Activated naive CD8-positive, alpha-beta T cell treated with anti-CD3 and anti-CD28 coated beads, Interleukin-2, amount 10 ng/mL, durations not matched to agents 7 days and 5 days (primary cell): ENCODE data around the gene STX11. TPM values are rescaled to one million over a fixed set of nuclear protein-coding genes. Genes with fewer than 3 reads are reported as not detected.

Source experiments
- ATAC-seq: fragments of 150-1000 bp; cut with Tn5 transposase; one replicate; pipeline ENCODE4 v1.10.0; 2021; ENCODE audit warnings: low read depth, moderate library complexity
- POLR2A ChIA-PET: fragments of 350-600 bp; sonication (Branson Sonifier 250); formaldehyde crosslinking; loops from one replicate; lab custom pipeline; 2021; ENCODE audit warnings: antibody characterized with exemption; lab: Charles Lee
- DNase-seq: peaks from one replicate; pipeline ENCODE4 v3.0.0; 2021
- H3K27ac Mint-ChIP-seq: one replicate; pipeline ENCODE4 v1.8.0; 2022; ENCODE audit warnings: mild to moderate bottlenecking, mixed read lengths
- H3K27me3 Mint-ChIP-seq: one replicate; pipeline ENCODE4 v1.8.0; 2022; ENCODE audit warnings: mild to moderate bottlenecking, moderate library complexity, mixed read lengths
- H3K36me3 Mint-ChIP-seq: one replicate; pipeline ENCODE4 v1.8.0; 2021; ENCODE audit warnings: mild to moderate bottlenecking, mixed read lengths
- H3K4me1 Mint-ChIP-seq: one replicate; pipeline ENCODE4 v1.8.0; 2021; ENCODE audit warnings: mixed read lengths
- H3K4me3 Mint-ChIP-seq: one replicate; pipeline ENCODE4 v1.8.0; 2022; ENCODE audit warnings: mild to moderate bottlenecking, moderate library complexity, mixed read lengths
- H3K9me3 Mint-ChIP-seq: one replicate; pipeline ENCODE4 v1.8.0; 2021; ENCODE audit warnings: mixed read lengths
- total RNA-seq, 2 experiments: library from RNA; stranded (reverse); gene quantifications; one replicate each; pipeline ENCODE4 v1.2.3, GENCODE V29; 2021

The STX11 gene
- total RNA-seq, 2 experiments from 2014 or later: 11.1 to 11.2 TPM

DNA sequence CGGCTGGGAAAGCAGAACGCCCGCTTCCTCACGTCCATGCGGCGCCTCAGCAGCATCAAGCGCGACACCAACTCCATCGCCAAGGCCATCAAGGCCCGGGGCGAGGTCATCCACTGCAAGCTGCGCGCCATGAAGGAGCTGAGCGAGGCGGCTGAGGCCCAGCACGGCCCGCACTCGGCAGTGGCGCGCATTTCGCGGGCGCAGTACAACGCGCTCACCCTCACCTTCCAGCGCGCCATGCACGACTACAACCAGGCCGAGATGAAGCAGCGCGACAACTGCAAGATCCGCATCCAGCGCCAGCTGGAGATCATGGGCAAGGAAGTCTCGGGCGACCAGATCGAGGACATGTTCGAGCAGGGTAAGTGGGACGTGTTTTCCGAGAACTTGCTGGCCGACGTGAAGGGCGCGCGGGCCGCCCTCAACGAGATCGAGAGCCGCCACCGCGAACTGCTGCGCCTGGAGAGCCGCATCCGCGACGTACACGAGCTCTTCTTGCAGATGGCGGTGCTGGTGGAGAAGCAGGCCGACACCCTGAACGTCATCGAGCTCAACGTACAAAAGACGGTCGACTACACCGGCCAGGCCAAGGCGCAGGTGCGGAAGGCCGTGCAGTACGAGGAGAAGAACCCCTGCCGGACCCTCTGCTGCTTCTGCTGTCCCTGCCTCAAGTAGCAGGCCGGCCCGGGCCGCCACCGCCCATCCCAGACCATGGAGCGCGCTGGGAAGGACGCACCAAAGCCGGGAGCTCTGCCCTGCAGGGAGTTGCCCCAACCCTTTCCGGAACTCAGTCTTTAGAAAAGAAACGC, 36.7 kb downstream of the STX11 start:
- H3K9me3 Mint-ChIP-seq: peaks cover 3% of the 10 kb centered on the region
- peaks cover 9% of the 10 kb centered on the region for H3K4me1 Mint-ChIP-seq
- POLR2A ChIA-PET: no interaction called here
- peaks cover 39% of the 10 kb centered on the region for H3K36me3 Mint-ChIP-seq
- no peak overlapping the region for H3K4me3 Mint-ChIP-seq
- H3K27ac Mint-ChIP-seq: no peak overlapping the region
- ATAC-seq: no peak
- DNase-seq: no peak
- H3K27me3 Mint-ChIP-seq: no peaks in the 10 kb centered on the region

DNA sequence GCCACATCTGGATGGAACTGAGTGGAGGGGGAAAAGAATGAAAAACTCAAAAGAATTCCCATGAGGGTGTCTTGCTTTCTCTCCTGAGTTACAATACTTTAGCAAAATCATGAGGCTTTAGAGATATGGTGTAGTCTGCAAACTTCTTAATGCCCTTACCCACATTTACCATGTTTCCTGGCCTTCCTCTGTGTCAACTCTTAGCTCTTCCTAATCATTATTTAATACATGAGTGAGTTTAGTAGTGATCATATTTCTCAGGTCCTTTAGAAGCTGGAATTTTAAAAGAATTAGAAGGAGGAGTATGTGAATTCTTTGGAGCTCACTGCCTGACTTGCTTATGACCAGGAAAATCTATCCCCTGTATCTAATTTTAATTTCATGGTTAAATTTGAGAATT, 39.0 kb downstream of the STX11 start:
- POLR2A ChIA-PET: no interaction called here
- H3K9me3 Mint-ChIP-seq: peaks cover 5% of the 10 kb centered on the region
- H3K4me1 Mint-ChIP-seq: no peaks in the 10 kb centered on the region
- ATAC-seq: no peak
- H3K36me3 Mint-ChIP-seq: peaks cover 38% of the 10 kb centered on the region
- DNase-seq: no peak
- no peaks in the 10 kb centered on the region for H3K27me3 Mint-ChIP-seq
- no peak overlapping the region for H3K27ac Mint-ChIP-seq
- H3K4me3 Mint-ChIP-seq: no peak overlapping the region

DNA sequence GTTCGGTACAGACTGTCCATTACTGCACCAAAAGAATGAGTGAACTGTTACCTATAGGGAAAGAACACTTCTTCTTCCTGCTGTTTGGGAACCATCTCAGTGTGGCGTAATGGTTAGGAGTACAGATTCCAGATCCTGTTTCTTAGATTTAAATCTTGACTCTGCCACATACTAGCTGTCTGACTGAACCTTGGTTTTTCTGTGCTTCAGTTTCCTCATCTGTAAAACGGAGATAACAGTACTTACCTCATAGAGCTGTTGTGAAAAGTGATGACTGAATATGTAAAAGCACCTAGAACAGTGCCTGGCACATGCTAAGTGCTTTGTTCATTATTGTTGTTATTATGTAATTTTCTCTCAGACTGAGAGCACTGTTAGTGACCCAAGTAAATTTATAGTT, 39.8 kb downstream of the STX11 start:
- Mint-ChIP-seq H3K4me1 (no peaks in the 10 kb centered on the region), H3K27ac (no peak overlapping the region), H3K9me3 (peaks cover 5% of the 10 kb centered on the region), H3K36me3 (peaks cover 37% of the 10 kb centered on the region), H3K27me3 (no peaks in the 10 kb centered on the region), H3K4me3 (no peak overlapping the region)
- POLR2A ChIA-PET: no interaction called here
- ATAC-seq (no peak), DNase-seq (no peak)

DNA sequence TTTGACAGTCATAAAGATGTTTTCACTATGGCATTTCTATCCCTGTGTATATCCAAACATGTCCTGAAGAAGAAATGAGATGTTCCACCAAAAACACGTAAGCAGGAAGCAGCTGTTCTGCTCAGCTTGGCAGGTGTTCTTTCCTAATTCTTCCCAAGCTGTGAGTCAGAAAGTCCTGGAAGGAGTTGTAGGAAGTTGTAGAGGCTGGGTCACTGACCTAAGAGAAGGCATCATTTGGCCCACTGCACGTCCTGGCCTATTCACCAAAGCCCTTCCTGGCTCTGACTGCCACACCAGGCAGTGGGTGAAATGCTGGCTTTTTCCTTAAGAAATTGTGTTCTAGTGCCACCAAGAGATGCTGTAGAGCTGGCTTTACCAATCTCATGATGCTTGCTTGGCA, 40.3 kb downstream of the STX11 start:
- Mint-ChIP-seq H3K4me3 (no peak overlapping the region), H3K27me3 (no peaks in the 10 kb centered on the region), H3K9me3 (peaks cover 5% of the 10 kb centered on the region), H3K27ac (no peak overlapping the region), H3K36me3 (peaks cover 34% of the 10 kb centered on the region), H3K4me1 (no peaks in the 10 kb centered on the region)
- ATAC-seq: no peak
- no peak for DNase-seq
- POLR2A ChIA-PET: no interaction called here

DNA sequence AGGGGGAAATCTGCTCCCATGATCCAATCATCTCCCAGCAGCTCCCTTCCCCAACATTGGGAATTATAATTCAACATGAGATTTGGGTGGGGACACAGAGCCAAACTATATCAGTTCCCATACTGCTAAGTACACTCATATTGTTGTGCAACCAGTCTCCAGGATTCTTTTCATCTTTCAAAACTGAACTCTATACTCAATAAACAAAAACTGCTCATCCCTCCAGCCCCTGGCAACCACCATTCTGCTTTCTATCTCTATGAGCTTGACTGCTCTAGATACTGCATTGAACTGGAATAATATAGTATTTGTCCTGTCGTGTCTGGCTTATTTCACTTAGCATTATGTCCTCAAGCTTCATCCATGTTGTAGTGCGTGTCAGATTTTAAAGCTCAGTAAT, 42.9 kb downstream of the STX11 start:
- ATAC-seq (no peak), DNase-seq (no peak)
- H3K4me1 Mint-ChIP-seq: no peaks in the 10 kb centered on the region
- H3K4me3 Mint-ChIP-seq: no peak overlapping the region
- H3K27me3 Mint-ChIP-seq: no peaks in the 10 kb centered on the region
- H3K9me3 Mint-ChIP-seq: peaks cover 4% of the 10 kb centered on the region
- H3K27ac Mint-ChIP-seq: no peak overlapping the region
- POLR2A ChIA-PET: interaction anchor here (0.5 kb wide), 1 partner anchor 293 kb away, joined by 4 read pairs; no protein-coding TSS in a partner anchor
- H3K36me3 Mint-ChIP-seq: peaks cover 16% of the 10 kb centered on the region

DNA sequence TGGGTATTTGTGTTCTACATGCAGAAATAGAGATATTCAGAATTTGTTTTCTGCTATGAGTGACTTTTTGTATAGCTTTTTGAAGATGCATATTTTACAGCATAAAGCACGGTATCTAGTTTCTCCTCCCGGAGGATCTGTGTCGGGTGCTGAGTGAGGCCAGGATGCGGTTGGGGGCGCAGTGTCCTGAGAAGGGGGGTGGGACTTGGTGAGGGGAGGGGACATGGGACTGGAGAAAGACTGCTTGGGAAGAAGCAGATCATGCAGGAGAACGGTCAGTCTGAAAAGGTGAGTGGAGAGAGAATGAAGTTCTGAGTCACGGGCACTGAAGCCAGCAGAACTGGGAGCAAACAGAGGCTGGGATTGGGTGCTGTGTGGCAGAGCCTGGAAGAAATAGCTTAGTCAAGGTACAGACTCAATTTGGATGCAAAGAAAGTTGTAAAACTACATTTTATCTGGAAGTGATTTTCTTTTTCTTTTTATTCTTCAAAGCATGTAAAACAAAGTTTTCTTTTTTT, 44.0 kb downstream of the STX11 start:
- Mint-ChIP-seq H3K4me3 (no peak overlapping the region), H3K27me3 (no peaks in the 10 kb centered on the region), H3K4me1 (peaks cover 4% of the 10 kb centered on the region), H3K9me3 (peaks cover 11% of the 10 kb centered on the region), H3K36me3 (peaks cover 16% of the 10 kb centered on the region), H3K27ac (no peak overlapping the region)
- ATAC-seq (no peak), DNase-seq (no peak)
- POLR2A ChIA-PET: no interaction called here

DNA sequence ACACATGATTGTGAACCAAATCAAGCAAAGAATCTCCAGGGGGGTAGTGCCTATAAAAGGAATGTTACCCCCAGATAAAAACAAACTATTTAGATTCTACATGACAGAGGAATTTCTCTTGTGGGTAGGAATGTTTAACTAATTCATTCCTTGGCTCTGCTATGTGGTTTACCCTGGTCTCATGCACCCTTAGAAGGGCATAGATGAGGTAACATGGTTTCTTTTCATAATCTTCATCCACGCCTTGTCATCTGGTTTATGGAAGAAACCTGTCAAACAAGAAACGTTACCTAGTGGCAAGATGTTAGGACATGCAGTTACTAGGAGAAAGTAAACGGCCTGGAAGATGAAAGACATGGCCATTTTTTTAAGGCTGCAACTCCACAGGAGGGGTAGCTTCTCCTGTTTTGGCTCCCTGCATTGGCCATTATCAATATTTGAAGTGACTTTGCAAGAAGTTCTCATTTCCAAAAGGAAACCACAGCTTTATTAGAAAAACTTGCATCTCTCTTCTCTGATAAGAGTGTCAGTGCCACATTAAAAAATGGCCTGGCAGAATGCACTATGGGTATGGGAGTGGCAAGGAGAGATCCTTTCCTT, 45.5 kb downstream of the STX11 start:
- no peak overlapping the region for H3K4me3 Mint-ChIP-seq
- POLR2A ChIA-PET: no interaction called here
- peaks cover 4% of the 10 kb centered on the region for H3K4me1 Mint-ChIP-seq
- peaks cover 17% of the 10 kb centered on the region for H3K9me3 Mint-ChIP-seq
- DNase-seq (no peak), ATAC-seq (no peak)
- H3K27me3 Mint-ChIP-seq: no peaks in the 10 kb centered on the region
- H3K36me3 Mint-ChIP-seq: peaks cover 16% of the 10 kb centered on the region
- no peak overlapping the region for H3K27ac Mint-ChIP-seq

DNA sequence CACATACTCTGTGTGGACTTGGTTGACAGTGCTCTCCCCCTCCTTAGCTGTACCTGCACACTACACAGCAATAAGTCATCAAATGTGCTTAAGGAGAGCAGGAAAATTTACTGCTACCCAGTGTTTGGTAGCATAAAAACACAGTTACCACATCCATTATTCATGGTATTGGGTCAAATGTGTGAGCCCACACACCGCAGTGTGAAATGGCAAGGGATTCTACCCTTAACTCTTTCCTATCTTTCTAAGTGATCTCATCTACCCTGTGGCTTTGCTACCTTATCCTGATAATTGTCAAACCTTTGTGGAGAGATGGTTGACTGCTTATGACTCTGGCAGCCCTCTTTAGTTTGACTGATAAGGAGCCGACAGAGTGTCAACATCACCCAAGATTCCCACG, 47.6 kb downstream of the STX11 start:
- peaks cover 10% of the 10 kb centered on the region for H3K36me3 Mint-ChIP-seq
- H3K27me3 Mint-ChIP-seq: peaks cover 4% of the 10 kb centered on the region
- no peak for DNase-seq
- peaks cover 4% of the 10 kb centered on the region for H3K4me1 Mint-ChIP-seq
- no peak overlapping the region for H3K27ac Mint-ChIP-seq
- no peak overlapping the region for H3K4me3 Mint-ChIP-seq
- POLR2A ChIA-PET: no interaction called here
- peaks cover 26% of the 10 kb centered on the region for H3K9me3 Mint-ChIP-seq
- no peak for ATAC-seq

DNA sequence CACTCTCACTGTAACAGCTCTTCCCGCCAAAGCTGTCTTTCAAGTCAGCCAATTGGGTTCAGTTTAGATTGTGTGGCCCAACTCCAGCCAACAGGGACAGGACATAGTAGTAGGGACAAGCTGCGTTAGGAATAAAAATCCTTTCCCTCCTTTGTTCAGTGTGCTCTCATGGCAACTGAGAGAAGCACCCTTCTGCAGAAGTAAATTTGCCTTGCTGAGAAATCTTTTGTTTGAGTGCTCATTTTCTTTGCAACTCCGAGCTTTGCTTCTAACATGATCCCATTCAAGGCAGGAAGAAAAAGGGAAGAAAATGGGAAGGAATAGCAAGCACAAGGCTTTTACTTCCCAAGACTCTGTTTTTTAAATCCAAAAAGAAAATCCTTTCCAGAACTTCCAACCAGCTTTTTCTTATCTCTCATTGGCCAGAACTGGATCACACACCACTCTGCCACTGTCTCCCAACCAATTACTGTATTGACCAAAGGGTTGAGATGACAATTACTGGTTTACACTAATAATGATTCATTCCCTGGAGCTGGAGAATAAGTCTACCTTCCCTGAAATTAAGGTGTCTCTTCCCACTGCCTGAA, 52.7 kb downstream of the STX11 start:
- H3K4me3 Mint-ChIP-seq: no peak overlapping the region
- H3K9me3 Mint-ChIP-seq: peaks cover 41% of the 10 kb centered on the region
- peaks cover 4% of the 10 kb centered on the region for H3K4me1 Mint-ChIP-seq
- peaks cover 27% of the 10 kb centered on the region for H3K27me3 Mint-ChIP-seq
- H3K27ac Mint-ChIP-seq: no peak overlapping the region
- peaks cover 14% of the 10 kb centered on the region for H3K36me3 Mint-ChIP-seq
- DNase-seq (no peak), ATAC-seq (no peak)
- POLR2A ChIA-PET: interaction anchor here (1.0 kb wide), 1 partner anchor 101 kb away, joined by 3 read pairs; no protein-coding TSS in a partner anchor

DNA sequence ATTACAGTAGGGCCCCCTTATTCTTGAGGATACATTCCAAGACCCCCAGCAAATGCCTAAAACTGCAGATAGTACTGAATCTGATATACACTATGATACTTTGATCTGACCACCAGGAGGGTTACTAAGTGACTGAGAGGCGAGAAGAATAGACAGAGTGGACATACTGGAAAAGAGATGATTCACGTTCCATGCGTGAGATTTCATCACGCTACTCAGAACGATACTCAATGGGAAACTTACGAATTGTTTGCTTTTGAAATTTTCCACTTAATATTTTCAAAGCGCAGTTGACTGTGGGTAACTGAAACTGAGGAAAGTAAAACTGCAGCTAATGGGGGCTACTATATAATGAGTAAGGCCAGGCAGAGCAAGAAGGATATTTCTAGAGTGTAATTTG, 60.8 kb downstream of the STX11 start:
- no peak overlapping the region for H3K4me3 Mint-ChIP-seq

DNA sequence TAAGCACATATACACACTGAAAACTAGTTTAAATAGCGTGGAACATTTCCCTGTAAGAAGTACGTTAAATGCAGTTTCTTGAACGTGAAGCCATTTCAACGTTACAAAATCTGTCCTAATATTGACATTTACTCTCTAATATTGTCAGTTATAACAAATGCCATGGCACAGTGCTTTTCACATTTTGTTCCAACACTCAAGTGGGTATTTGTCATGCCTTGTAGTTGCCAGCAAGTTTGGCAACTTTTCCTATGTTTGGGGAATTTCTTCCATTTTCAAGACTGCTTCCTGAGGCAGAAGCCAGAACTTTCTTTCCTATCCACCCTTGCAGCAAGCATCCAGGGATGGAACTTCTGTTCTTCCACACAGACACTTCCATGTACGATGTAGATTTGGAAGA, 63.0 kb downstream of the STX11 start:
- DNase-seq: no peak
- peaks cover 1% of the 10 kb centered on the region for H3K36me3 Mint-ChIP-seq
- H3K27ac Mint-ChIP-seq: no peak overlapping the region
- H3K9me3 Mint-ChIP-seq: peaks cover 1% of the 10 kb centered on the region
- peaks cover 10% of the 10 kb centered on the region for H3K27me3 Mint-ChIP-seq
- POLR2A ChIA-PET: no interaction called here
- H3K4me3 Mint-ChIP-seq: no peak overlapping the region
- peaks cover 23% of the 10 kb centered on the region for H3K4me1 Mint-ChIP-seq
- ATAC-seq: no peak

More for the DNA sequence above, 60.8 kb downstream of the STX11 start:
- POLR2A ChIA-PET: no interaction called here
- DNase-seq: no peak
- Mint-ChIP-seq H3K4me1 (peaks cover 11% of the 10 kb centered on the region), H3K27ac (no peak overlapping the region), H3K9me3 (peaks cover 1% of the 10 kb centered on the region), H3K36me3 (peaks cover 1% of the 10 kb centered on the region), H3K27me3 (peaks cover 27% of the 10 kb centered on the region)
- ATAC-seq: no peak

DNA sequence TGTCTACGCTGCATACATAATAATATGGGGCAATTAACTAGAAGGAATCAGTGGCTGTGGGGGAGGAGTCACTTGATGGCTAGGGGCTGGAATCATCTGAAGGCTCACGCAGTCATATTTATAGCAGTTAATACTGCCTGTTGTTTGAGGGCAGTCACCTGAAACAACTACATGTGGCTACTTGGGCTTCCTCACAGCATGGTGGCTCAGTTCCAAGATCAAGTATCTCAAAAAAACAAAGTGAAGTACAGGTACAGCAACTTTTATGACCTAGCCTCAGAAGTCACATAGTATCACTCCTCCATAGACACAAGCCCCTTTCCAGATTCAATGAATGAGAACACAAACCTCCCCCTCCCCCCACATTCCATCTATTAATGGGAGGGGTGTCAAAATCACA, 63.7 kb downstream of the STX11 start:
- no peak for DNase-seq
- peaks cover 1% of the 10 kb centered on the region for H3K36me3 Mint-ChIP-seq
- POLR2A ChIA-PET: no interaction called here
- H3K27me3 Mint-ChIP-seq: peaks cover 7% of the 10 kb centered on the region
- peaks cover 26% of the 10 kb centered on the region for H3K4me1 Mint-ChIP-seq
- H3K4me3 Mint-ChIP-seq: no peak overlapping the region
- no peak for ATAC-seq
- peaks cover 1% of the 10 kb centered on the region for H3K9me3 Mint-ChIP-seq
- H3K27ac Mint-ChIP-seq: no peak overlapping the region

DNA sequence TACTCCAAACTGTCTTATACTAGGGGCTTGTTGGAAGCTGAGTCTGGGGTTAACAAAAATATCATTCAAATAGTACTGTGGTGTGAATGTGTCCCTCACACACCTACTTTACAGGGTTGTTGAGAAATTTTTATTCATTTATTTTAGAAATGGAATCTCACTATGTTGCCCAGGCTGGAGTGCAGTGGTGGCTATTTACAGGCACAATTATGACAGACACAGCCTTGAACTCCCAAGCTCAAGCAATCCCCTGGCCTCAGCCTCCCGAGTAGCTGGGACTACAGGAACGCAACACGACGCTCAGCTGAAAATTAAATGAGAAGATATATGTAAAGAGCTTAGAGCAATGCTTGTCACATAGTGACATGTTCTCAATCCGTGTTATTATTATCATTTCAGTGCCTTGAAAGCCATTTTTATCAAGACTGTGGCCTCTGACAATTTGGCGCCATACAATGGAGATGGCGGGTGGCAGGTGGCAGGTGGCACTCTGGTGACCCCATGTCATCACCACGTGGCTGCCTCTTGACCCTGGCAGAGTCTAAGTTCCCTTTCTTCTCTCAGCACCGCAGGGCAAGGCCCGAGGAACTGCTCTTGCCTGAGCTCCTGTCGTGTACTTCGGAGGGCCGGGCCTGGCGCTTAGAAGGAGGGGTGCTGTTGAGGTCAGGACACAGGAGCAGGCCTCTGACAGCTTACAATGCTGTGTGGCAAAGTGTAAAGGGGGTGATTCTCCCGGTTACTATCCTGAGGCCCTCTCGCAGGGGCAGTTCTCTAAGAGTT, 64.5 kb downstream of the STX11 start:
- DNase-seq: no peak

More for the DNA sequence above, 64.5 kb downstream of the STX11 start:
- no peak for ATAC-seq
- peaks cover 1% of the 10 kb centered on the region for H3K36me3 Mint-ChIP-seq
- H3K4me1 Mint-ChIP-seq: peaks cover 27% of the 10 kb centered on the region
- H3K27me3 Mint-ChIP-seq: peaks cover 3% of the 10 kb centered on the region
- peaks cover 1% of the 10 kb centered on the region for H3K9me3 Mint-ChIP-seq
- POLR2A ChIA-PET: interaction anchor here (1.3 kb wide), 1 partner anchor 64 kb away, joined by 8 read pairs; the partner anchor contains the start of gene STX11
- peak overlapping the region; percentile 88 for H3K4me3 Mint-ChIP-seq
- H3K27ac Mint-ChIP-seq: peak overlapping the region; percentile 99
